HepG2 (cell line): Measurements from ENCODE around the gene EMID1. TPM values are rescaled to one million over a fixed set of nuclear protein-coding genes. Genes with fewer than 3 reads are reported as not detected.

Experiments
- ATF2 ChIP-seq: sonication (generic); formaldehyde crosslinking; IDR thresholded peaks from 2 replicates; pipeline ENCODE4 v1.4.0; 2020; ENCODE audit warnings: missing genetic modification reagents
- DMTF1 ChIP-seq: sonication (generic); formaldehyde crosslinking; IDR thresholded peaks from 2 replicates; pipeline ENCODE4 v1.4.0; 2020; ENCODE audit warnings: mild to moderate bottlenecking, missing genetic modification reagents
- GABPA ChIP-seq, 2 experiments: IDR thresholded peaks; 2 replicates each; pipeline ENCODE4 v1.6.1; 2011 to 2016; ENCODE audit warnings: low read depth in 2 of 2, low read length in 1 of 2, missing biosample characterization in 1 of 2, missing genetic modification characterization in 1 of 2
- GMEB1 ChIP-seq: sonication (generic); formaldehyde crosslinking; IDR thresholded peaks from 2 replicates; pipeline ENCODE4 v1.5.1; 2020; ENCODE audit warnings: missing genetic modification reagents, mild to moderate bottlenecking, borderline replicate concordance
- HMG20A ChIP-seq: IDR thresholded peaks from 2 replicates; pipeline ENCODE4 v1.6.1; 2016; ENCODE audit warnings: borderline replicate concordance
- NR2F2 ChIP-seq: IDR thresholded peaks from 2 replicates; pipeline ENCODE4 v1.6.1; 2012; ENCODE audit warnings: low read depth, inconsistent platforms, borderline replicate concordance
- RCOR2 ChIP-seq: IDR thresholded peaks from 2 replicates; pipeline ENCODE4 v1.6.1; 2016; ENCODE audit warnings: missing biosample characterization, missing genetic modification reagents
- REPIN1 ChIP-seq: sonication (generic); formaldehyde crosslinking; IDR thresholded peaks from 2 replicates; pipeline ENCODE4 v1.8.0; 2022; ENCODE audit warnings: missing genetic modification reagents, low read depth, mild to moderate bottlenecking, borderline replicate concordance
- RFX3 ChIP-seq: IDR thresholded peaks from 2 replicates; pipeline ENCODE4 v1.6.1; 2016; ENCODE audit warnings: missing biosample characterization, missing genetic modification reagents
- SIN3B ChIP-seq: fragments of 150-350 bp; IDR thresholded peaks from 2 replicates; pipeline ENCODE4 v1.6.1; 2014; ENCODE audit warnings: low read length
- THAP11 ChIP-seq: IDR thresholded peaks from 2 replicates; pipeline ENCODE4 v1.6.1; 2016; ENCODE audit warnings: missing biosample characterization, missing genetic modification reagents
- ZNF124 ChIP-seq: sonication (generic); formaldehyde crosslinking; IDR thresholded peaks from 2 replicates; pipeline ENCODE4 v1.4.0; 2020; ENCODE audit warnings: missing genetic modification reagents
- ZNF44 ChIP-seq: sonication (generic); formaldehyde crosslinking; IDR thresholded peaks from 2 replicates; pipeline ENCODE4 v1.5.1; 2020; ENCODE audit warnings: mild to moderate bottlenecking, missing genetic modification reagents
- ZNF549 ChIP-seq: sonication (generic); formaldehyde crosslinking; IDR thresholded peaks from 2 replicates; pipeline ENCODE4 v1.5.0; 2020; ENCODE audit warnings: missing genetic modification reagents
- ZNF607 ChIP-seq: sonication (generic); formaldehyde crosslinking; IDR thresholded peaks from 2 replicates; pipeline ENCODE4 v1.5.1; 2020; ENCODE audit warnings: missing genetic modification reagents, mild to moderate bottlenecking, borderline replicate concordance
- ZNF670 ChIP-seq: sonication (generic); formaldehyde crosslinking; IDR thresholded peaks from 2 replicates; pipeline ENCODE4 v1.8.0; 2022; ENCODE audit warnings: mild to moderate bottlenecking, missing genetic modification reagents, borderline replicate concordance
- ZNF777 ChIP-seq: sonication (generic); formaldehyde crosslinking; IDR thresholded peaks from 2 replicates; pipeline ENCODE4 v1.4.0; 2020; ENCODE audit warnings: missing genetic modification reagents
- polyA plus RNA-seq, 8 experiments: library from polyadenylated mRNA; depleted of rRNA in 3 of 8; stranded (reverse) in 7 of 8; unstranded in 1 of 8; fragments of >200 nt; fragmentation: Illumina TruSeq in 4 of 8; extraction: Trizol in 4 of 8; gene quantifications; 2 replicates each; pipeline versions ENCODE4 v1.2.1 to v1.2.3, GENCODE V29; 2011 to 2016; ENCODE audit warnings: low read depth in 4 of 8, missing spikeins in 1 of 8, mixed read lengths in 1 of 8; ENCODE audit not compliant: insufficient read depth in 1 of 8
- total RNA-seq, 5 experiments: library from RNA; depleted of rRNA; stranded (reverse); fragments of >200 nt; fragmentation: Illumina TruSeq; extraction: Trizol; gene quantifications; 2 replicates each; pipeline ENCODE4 v1.2.3, GENCODE V29; 2016; ENCODE audit warnings: low read depth in 1 of 5
- TF ChIP-seq, protein P1 (sequence below): sonication (generic); formaldehyde crosslinking; IDR thresholded peaks from 2 replicates; pipeline ENCODE4 v1.5.1; 2020; ENCODE audit warnings: missing genetic modification reagents, mild to moderate bottlenecking, borderline replicate concordance
- TF ChIP-seq, protein P2 (sequence below): IDR thresholded peaks from 2 replicates; pipeline ENCODE4 v1.6.1; 2018; ENCODE audit warnings: missing genetic modification reagents, mild to moderate bottlenecking, missing compliant biosample characterization

The EMID1 gene
- total and polyA plus RNA-seq, 2 of the 13 experiments (the other 11 are each of a cell fraction or from before 2014, with no cell fraction given), result 0.45 to 0.82 TPM

DNA sequence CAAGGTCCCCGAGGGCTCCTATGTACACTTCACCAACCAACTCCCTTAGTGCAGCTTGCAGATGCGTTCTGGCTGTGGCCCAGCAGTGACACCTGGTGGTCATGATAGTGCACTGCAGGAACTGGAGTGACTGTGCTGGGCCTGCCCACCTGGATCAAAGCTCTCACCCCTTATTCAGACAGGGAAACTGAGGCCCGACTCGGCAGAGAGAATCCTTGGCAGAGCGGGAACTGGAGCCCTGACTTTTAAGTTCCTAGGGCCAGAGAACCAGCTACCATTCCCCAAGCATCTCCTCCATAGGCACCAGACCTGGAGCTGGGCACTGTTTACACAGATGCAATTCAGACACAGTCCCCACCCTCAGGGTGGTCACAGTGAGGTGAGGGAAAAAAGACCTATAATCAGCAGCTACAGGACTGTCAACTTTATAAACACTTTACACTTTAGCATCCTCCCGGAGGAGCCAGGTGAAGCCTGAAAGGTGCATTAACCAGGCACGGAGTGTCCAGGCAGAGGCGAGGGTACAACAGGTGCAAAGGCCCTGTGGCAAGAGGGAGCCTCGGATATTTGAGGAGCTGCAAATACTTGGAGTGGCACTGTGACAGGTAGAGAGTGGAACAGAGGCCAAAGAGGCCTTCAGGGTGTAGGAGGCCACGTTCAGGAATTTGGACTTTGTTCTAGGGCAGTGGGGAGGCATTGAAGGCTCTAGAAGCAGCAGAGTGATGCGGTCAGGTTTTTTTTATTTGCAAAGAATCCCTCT, 40.1 kb downstream of the EMID1 start (continued):
- TF ChIP-seq HMG20A (no peak), SIN3B (no peak), ATF2 (CRISPR knock-in tag) (0 out of 2 replicates have a peak, but pooled peaks have one; percentile 25), REPIN1 (0 out of 2 replicates have a peak, but pooled peaks have one; percentile 22), RCOR2 (CRISPR knock-in tag) (0 out of 2 replicates have a peak, but pooled peaks have one; percentile 27), ZNF44 (CRISPR knock-in tag) (no peak), ZNF124 (CRISPR knock-in tag) (0 out of 2 replicates have a peak, but pooled peaks have one; percentile 50), RFX3 (CRISPR knock-in tag) (no peak), GABPA (IDR thresholded peaks at IDR 0.05; ENCODE audit: low read depth, low read length) (no peak), GABPA (CRISPR knock-in tag; IDR thresholded peaks at IDR 0.05; ENCODE audit: low read depth) (no peak), ZNF549 (CRISPR knock-in tag) (no peak), NR2F2 (no peak), DMTF1 (CRISPR knock-in tag) (no peak), ZNF670 (0 out of 2 replicates have a peak, but pooled peaks have one; percentile 53), ZNF777 (CRISPR knock-in tag) (0 out of 2 replicates have a peak, but pooled peaks have one; percentile 30), THAP11 (0 out of 2 replicates have a peak, but pooled peaks have one; percentile 18), GMEB1 (CRISPR knock-in tag) (no peak), ZNF607 (CRISPR knock-in tag) (no peak)
- TF ChIP-seq, protein P1, sequence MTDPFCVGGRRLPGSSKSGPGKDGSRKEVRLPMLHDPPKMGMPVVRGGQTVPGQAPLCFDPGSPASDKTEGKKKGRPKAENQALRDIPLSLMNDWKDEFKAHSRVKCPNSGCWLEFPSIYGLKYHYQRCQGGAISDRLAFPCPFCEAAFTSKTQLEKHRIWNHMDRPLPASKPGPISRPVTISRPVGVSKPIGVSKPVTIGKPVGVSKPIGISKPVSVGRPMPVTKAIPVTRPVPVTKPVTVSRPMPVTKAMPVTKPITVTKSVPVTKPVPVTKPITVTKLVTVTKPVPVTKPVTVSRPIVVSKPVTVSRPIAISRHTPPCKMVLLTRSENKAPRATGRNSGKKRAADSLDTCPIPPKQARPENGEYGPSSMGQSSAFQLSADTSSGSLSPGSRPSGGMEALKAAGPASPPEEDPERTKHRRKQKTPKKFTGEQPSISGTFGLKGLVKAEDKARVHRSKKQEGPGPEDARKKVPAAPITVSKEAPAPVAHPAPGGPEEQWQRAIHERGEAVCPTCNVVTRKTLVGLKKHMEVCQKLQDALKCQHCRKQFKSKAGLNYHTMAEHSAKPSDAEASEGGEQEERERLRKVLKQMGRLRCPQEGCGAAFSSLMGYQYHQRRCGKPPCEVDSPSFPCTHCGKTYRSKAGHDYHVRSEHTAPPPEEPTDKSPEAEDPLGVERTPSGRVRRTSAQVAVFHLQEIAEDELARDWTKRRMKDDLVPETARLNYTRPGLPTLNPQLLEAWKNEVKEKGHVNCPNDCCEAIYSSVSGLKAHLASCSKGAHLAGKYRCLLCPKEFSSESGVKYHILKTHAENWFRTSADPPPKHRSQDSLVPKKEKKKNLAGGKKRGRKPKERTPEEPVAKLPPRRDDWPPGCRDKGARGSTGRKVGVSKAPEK (CRISPR knock-in tag), result no peak
- TF ChIP-seq, protein P2, sequence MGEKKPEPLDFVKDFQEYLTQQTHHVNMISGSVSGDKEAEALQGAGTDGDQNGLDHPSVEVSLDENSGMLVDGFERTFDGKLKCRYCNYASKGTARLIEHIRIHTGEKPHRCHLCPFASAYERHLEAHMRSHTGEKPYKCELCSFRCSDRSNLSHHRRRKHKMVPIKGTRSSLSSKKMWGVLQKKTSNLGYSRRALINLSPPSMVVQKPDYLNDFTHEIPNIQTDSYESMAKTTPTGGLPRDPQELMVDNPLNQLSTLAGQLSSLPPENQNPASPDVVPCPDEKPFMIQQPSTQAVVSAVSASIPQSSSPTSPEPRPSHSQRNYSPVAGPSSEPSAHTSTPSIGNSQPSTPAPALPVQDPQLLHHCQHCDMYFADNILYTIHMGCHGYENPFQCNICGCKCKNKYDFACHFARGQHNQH, result peak; percentile 36; the same call in 1 of the 2 replicates
